Urinary bladder (tissue), 4 donors: ENCODE measurements around the gene MYH9. TPM values are rescaled to one million over a fixed set of nuclear protein-coding genes. Genes with fewer than 3 reads are reported as not detected.
"Not testable (repeated sequence)": the region's sequence is repeated elsewhere in the genome, so short reads cannot be mapped to it uniquely, and the experiment has no call there.

ENCODE experiments used
- DNase-seq: peaks from one replicate; pipeline ENCODE4 v3.0.0-alpha.2; 2015; ENCODE audit errors: extremely low spot score
- H3K27ac ChIP-seq: one replicate; pipeline ENCODE4 v1.5.1; 2013; ENCODE audit warnings: low read depth, mild to moderate bottlenecking, moderate library complexity
- H3K36me3 ChIP-seq: one replicate; pipeline ENCODE4 v1.6.1; 2013; ENCODE audit warnings: mild to moderate bottlenecking, moderate library complexity; ENCODE audit not compliant: insufficient read depth
- H3K4me1 ChIP-seq: one replicate; pipeline ENCODE4 v1.6.1; 2013; ENCODE audit warnings: mild to moderate bottlenecking, moderate library complexity; ENCODE audit not compliant: insufficient read depth
- H3K4me3 ChIP-seq: one replicate; pipeline ENCODE4 v1.5.1; 2013; ENCODE audit warnings: low read depth, low read length
- WGBS: extraction: QIAGEN DNeasy Blood & Tissue Kit; methylation state at CpG from one replicate; pipeline ENCODE4 v1.1.7; 2013; 5-methylcytosine and 5-hydroxymethylcytosine counted together
- polyA plus RNA-seq: library from polyadenylated mRNA; stranded (reverse); fragments of 200-250 nt; gene quantifications from one replicate; pipeline ENCODE4 v1.2.3, GENCODE V29; 2013
- total RNA-seq: library from RNA; depleted of rRNA; stranded (reverse); fragments of >200 nt; gene quantifications from one replicate; pipeline ENCODE4 v1.2.3, GENCODE V29; 2014
- donor health status: healthy with polysubstance abuse.
- donor health status: healthy.

MYH9 gene
- total and polyA plus RNA-seq, 2 donors, result 150 to 258 TPM

DNA sequence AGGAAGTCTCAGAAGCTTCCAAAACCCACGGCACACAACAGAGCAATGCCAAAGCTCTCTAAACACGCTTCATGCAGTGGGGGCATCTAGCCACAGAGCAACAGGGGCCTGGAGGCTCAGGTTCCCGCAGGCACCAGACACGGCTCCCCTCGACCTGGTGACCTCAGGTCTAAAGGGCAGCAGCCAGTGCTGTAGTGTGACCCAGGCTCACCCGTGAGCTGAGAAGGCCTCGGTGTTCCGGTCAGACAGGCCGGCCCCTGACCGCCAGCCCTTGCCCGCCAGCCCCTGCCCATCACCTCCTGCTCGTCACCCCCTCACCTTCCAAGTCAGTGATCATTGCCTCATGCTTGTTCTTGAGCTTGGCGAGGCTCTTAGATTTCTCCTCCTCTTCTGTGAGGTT, 89.2 kb downstream of the MYH9 start:
- no peak for DNase-seq
- WGBS, result 88% methylated on average over 13 of the region's 13 CpGs
- Histone ChIP-seq H3K4me3 (no peak overlapping the region), H3K36me3 (peaks cover 16% of the 10 kb centered on the region), H3K4me1 (no peaks in the 10 kb centered on the region), H3K27ac (no peak overlapping the region)

DNA sequence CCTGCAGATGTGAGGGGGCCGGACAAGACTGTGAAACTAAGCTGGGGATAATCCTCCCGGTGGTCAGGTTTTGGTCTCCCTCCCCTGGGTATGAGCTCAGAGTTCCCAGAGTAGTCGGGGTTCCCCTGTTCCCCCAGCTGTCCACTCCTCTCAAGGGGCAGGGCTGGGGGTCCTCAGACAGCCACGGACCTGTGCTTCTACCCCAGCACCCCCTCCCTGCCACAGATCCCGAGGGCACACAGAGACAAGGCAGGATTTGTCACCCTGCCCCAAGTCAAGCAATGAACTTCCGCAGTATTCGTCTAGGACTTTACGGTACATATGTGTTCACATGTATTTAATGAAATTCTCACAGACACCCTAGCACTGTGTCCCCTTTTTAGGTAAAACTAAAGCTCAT, 89.6 kb downstream of the MYH9 start:
- Histone ChIP-seq H3K36me3 (peaks cover 20% of the 10 kb centered on the region), H3K27ac (no peak overlapping the region), H3K4me1 (no peaks in the 10 kb centered on the region), H3K4me3 (no peak overlapping the region)
- no peak for DNase-seq
- WGBS, result 86% methylated on average over 8 of the region's 8 CpGs

DNA sequence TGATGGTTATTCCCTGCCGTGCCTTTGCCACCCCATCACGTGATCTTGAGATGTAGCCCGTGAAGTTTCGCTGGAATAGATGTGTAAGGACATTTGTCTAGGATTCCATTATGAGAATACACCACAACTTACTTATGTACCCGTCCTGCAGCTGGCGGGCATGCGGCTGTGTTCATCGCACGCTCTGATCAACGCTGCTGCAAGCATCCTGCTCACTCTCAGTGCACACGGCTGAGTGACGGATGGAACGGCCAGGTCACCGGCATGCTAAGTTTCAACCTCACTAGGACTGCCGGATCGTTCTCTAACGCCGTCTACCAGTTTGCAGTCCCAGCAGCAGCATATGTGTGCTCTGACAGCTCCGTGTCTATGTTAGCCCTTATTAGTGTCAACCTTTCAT, 90.2 kb downstream of the MYH9 start:
- peaks cover 20% of the 10 kb centered on the region for H3K36me3 ChIP-seq
- 84% methylated on average over 19 of the region's 19 CpGs for WGBS
- H3K27ac ChIP-seq, result no peak overlapping the region
- DNase-seq, result no peak
- no peaks in the 10 kb centered on the region for H3K4me1 ChIP-seq
- H3K4me3 ChIP-seq, result no peak overlapping the region

DNA sequence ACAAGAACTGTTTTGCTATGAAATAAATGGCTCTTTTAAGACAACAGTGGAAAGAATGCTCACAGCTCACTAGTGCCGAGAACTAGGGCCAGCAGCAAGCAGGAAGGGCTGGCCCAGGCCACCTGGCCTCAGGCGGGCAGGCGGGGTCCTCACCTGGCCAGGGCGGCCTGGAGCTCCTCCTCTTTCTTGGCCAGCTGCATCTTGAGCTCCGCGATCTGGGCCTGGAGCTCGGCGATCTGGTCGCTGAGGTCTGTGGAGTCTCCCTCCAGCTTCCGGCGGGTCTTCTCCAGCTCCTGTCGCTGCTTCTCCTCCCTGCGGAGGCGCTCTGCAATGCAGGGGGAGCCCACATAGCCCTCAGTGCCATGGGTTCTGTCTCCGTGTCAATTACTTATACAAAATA, 91.1 kb downstream of the MYH9 start:
- WGBS, result 92% methylated on average over 15 of the region's 15 CpGs
- DNase-seq, result no peak
- Histone ChIP-seq H3K4me1 (no peaks in the 10 kb centered on the region), H3K27ac (no peak overlapping the region), H3K36me3 (peaks cover 22% of the 10 kb centered on the region), H3K4me3 (no peak overlapping the region)

DNA sequence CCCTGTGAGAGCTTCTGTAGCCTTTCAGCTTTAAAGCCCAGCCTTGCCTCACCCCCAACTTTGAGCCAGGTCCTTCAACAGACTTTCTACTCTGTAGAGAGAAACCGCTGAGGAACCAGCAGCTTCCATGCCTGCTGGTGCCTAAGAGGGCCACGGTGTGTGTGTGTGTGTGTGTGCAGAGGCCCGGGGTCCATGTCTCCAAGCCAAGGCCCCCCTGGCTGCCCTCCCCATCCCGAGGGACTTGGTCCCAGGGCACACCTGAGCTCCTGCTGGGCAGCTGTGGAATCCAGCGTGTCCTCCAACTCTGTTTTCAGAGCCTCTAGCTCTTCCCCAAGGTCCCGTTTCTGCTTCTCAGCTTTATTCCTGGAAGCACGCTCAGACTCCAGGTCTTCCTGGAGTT, 92.5 kb downstream of the MYH9 start:
- no peak overlapping the region for H3K27ac ChIP-seq

DNA sequence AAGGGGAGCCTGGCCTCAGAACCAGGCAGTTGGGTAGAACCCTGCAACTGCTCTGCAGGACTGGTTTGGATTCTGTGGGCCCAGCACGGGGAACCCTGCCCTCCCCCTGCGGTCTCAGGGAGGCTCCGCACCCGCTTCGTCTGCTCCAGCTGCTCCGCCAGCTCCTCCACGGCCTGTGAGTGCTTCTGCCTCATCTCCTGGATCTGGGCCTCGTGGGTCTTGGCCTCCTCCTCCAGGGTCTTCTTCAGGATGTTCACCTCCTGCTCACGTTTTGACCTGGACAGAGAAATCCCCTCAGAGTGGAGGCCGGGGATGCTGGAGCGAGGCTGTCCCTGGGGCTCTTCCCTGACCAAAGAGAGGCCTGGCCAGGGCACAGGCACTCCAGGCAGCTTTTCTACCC, 93.0 kb downstream of the MYH9 start:
- Histone ChIP-seq H3K4me3 (no peak overlapping the region), H3K36me3 (peaks cover 24% of the 10 kb centered on the region), H3K4me1 (no peaks in the 10 kb centered on the region), H3K27ac (no peak overlapping the region)
- WGBS, result 87% methylated on average over 11 of the region's 11 CpGs
- DNase-seq, result no peak

More for the DNA sequence above, 92.5 kb downstream of the MYH9 start:
- WGBS, result 84% methylated on average over 7 of the region's 7 CpGs
- Histone ChIP-seq H3K4me3 (no peak overlapping the region), H3K4me1 (no peaks in the 10 kb centered on the region), H3K36me3 (peaks cover 24% of the 10 kb centered on the region)
- DNase-seq, result no peak

DNA sequence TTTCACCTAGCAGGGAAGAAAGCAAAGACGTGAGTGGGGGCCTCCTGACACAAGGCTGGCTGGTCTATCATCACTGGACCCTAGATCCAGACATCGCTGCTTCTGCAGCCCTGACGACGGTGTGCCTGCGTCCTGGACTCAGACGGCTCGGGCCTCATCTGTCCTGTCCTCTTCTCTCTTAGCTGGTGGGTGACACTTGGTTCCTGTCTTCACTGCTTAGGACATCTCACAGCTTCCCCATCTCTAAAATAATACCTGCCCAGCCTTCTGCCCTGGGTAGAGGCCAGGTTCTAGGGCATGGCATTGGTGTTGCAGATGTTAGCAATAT, 93.5 kb downstream of the MYH9 start:
- WGBS, result 91% methylated on average over 7 of the region's 7 CpGs
- Histone ChIP-seq H3K36me3 (peaks cover 20% of the 10 kb centered on the region), H3K27ac (no peak overlapping the region), H3K4me3 (no peak overlapping the region), H3K4me1 (no peaks in the 10 kb centered on the region)
- DNase-seq, result no peak

DNA sequence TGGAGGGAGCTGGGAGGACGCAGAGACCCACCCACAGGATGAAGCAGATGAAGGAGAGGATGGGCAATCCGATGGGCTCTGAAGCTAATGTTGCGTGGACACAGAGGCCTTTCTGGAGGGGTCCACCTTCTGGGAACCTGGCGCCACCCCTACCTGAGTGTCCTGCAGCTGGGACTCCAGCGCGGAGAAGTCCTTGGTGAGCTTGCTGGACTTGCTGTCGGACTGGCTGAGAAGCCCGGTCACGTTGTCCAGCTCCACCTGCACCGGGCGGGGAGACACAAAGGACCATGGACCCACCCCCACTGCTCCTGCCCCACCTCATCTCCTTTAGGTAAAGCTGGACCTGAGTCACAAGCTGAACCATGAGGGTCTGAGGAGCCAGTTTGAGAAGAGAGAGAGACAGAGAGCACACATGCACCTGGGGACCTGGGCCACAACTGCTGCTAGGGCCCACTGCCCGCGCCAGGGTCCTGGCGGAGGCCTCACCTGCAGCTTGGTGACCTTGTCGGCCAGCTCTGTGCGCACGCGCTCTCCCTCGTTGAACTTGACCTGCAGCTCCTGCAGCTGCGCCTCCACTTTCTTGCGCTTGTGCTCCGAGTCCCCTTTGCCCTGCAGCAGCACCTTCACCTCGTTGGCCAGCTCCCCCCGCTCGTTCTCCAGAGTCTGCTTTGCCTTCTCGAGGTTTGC, 94.0 kb downstream of the MYH9 start:
- no peak for DNase-seq
- Histone ChIP-seq H3K36me3 (peaks cover 20% of the 10 kb centered on the region), H3K27ac (no peak overlapping the region), H3K4me1 (no peaks in the 10 kb centered on the region), H3K4me3 (no peak overlapping the region)
- 92% methylated on average over 26 of the region's 26 CpGs for WGBS

DNA sequence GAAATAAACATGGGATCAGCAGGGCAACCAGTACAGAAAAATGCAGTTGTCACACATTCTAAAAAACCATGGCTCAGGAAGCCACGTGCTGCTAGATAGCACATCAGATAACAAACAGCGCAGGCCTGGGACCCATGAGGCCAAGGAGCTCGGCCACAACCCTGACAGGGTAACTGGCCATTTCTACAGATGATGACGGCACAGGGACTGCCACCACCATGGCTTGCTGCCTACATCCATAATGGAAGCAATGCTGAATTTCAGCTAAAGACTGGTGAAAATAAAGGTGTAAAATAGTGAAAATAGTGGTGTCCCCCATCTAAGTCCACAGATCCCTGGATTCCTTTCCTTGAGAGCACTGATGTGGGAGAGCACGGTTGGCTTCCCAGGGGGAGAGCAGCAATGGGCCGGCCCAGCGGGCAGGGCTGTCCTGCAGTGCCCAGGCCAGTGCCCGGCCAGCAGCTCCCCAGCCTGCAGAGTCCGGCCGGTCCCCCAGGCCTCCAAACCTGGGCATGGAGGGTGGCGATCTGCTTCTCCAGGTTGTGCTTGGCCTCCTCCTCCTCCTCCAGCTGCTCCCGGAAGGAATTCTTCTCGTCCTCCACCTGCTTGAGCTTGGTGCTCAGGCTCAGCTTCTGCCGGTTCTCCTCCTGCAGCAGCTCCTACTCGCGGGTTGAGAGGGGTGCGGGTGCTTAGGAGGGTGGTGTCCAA, 94.8 kb downstream of the MYH9 start:
- H3K36me3 ChIP-seq, result peaks cover 25% of the 10 kb centered on the region
- no peak overlapping the region for H3K4me3 ChIP-seq
- WGBS, result 87% methylated on average over 17 of the region's 17 CpGs
- no peak for DNase-seq
- no peaks in the 10 kb centered on the region for H3K4me1 ChIP-seq
- H3K27ac ChIP-seq, result no peak overlapping the region

DNA sequence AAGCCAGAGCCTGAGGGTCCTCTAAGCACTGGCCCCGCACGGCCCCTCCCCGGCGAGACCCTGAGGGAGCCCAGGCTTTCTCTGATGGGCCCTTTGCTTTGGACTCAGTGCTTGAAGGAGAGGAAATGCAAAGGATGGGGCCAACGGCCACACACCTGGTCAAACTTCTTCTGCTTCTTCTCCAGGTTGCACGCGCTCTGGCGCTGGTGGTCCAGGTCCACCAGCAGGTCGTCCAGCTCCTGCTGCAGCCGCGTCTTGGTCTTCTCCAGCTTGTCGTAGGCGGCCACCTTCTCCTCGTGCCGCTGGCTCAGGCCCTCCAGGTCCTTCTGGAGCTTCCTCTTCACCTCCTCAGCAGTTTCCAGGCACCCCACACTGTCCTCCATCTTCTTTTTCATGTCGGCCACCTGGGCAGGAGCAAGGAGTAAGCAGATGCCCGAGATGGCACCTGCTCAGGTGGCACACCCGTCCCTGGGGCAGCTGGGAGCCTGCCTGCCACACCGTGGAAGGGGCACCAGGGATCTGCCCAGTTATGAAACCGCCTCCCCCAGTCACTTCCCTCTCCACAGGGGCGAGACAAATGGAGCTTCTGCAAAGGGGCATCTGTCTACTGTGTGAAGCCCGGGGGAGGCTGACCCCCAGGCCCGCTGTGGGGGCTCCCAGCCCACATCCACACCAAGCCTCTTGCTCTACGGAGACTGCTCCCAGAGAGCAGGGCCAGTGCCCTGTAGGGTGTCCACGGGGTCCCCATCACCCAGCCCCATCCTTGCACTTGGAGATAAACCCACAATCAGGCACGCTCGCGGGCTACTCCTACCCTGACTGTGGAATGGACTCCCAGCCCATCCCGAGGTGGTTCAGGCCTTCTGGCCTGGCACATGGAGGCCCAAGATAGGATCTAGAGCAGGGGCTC, 95.7 kb downstream of the MYH9 start:
- DNase-seq, result no peak
- no peak overlapping the region for H3K4me3 ChIP-seq
- peaks cover 25% of the 10 kb centered on the region for H3K36me3 ChIP-seq
- WGBS, result 92% methylated on average over 29 of the region's 29 CpGs
- no peak overlapping the region for H3K27ac ChIP-seq
- no peaks in the 10 kb centered on the region for H3K4me1 ChIP-seq

DNA sequence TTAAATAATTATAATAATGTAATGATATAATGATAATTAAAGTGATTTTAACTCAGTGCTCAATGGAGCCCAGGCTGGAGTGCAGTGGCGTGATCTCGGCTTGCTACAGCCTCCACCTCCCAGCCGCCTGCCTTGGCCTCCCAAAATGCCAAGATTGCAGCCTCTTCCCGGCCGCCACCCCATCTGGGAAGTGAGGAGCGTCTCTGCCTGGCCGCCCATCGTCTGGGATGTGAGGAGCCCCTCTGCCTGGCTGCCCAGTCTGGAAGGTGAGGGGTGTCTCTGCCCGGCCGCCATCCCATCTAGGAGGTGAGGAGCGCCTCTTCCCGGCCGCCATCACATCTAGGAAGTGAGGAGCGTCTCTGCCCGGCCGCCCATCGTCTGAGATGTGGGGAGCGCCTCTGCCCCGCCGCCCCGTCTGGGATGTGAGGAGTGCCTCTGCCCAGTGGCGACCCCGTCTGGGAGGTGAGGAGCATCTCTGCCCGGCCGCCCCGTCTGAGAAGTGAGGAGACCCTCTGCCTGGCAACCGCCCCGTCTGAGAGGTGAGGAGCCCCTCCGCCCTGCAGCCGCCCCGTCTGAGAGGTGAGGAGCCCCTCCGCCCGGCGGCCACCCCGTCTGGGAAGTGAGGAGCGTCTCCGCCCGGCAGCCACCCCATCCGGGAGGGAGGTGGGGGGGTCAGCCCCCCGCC, 97.2 kb downstream of the MYH9 start:
- H3K4me1 ChIP-seq, DNase-seq, H3K4me3 ChIP-seq, H3K27ac ChIP-seq: not testable (repeated sequence)
- WGBS, result 94% methylated on average over 15 of the region's 40 CpGs
- peaks cover 26% of the 10 kb centered on the region for H3K36me3 ChIP-seq

DNA sequence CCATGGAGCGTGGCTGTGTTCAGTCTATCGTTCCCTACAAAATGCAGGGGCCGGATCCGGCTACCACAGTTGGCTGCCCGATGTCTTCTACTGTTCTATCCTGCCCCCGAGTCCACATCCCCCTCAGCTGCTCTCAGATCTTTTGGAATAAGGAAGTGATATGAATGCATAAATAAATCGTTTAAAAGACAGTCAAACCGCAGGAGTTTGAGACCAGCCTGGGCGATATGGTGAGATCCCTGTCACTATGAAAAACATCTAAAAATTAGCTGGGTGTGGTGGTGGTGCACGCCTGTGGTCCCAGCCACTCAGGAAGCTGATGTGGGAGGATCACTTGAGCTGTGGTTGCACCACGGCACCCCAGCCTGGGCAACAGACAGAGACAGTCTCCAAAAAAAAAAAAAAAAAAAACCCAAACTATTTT, 97.8 kb downstream of the MYH9 start:
- DNase-seq, H3K27ac ChIP-seq, H3K4me3 ChIP-seq, H3K4me1 ChIP-seq: not testable (repeated sequence)
- 89% methylated on average over 11 of the region's 11 CpGs for WGBS
- H3K36me3 ChIP-seq, result peaks cover 26% of the 10 kb centered on the region

DNA sequence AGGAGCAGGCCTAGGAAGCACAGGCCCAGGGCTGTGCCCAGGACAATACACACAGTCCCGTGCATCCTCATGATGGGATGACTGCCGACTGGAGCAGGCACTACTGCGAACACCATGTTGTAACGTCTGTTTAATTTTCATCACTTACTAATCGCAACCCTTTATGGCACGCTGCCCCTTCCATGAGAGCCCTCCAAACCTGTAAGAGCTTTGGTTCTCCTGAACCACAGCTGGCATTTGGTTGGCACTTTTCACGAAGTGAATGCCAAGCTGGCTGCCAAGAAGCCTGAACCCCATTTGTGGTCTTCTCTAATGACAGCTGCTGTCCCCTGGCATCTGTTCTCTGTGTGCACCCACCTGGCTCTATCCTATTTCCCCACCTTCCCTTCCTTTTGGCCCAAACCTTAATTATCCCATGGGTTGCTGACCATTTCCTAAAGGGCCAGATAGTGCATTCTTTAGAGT, 98.3 kb downstream of the MYH9 start:
- 82% methylated on average over 7 of the region's 7 CpGs for WGBS
- DNase-seq, result no peak
- Histone ChIP-seq H3K4me3 (no peak overlapping the region), H3K27ac (no peak overlapping the region), H3K36me3 (peaks cover 23% of the 10 kb centered on the region), H3K4me1 (no peaks in the 10 kb centered on the region)
